HG02970 (cell line): ENCODE measurements around the gene CCDC85A.

Experiments used
- ATAC-seq: cut with Tn5 transposase; IDR thresholded peaks from one replicate; pipeline ENCODE4 v1.9.1; 2021; ENCODE audit warnings: mild to moderate bottlenecking, moderate library complexity, moderate number of reproducible peaks; ENCODE audit not compliant: unreplicated experiment, low FRiP score

Gene CCDC85A

DNA sequence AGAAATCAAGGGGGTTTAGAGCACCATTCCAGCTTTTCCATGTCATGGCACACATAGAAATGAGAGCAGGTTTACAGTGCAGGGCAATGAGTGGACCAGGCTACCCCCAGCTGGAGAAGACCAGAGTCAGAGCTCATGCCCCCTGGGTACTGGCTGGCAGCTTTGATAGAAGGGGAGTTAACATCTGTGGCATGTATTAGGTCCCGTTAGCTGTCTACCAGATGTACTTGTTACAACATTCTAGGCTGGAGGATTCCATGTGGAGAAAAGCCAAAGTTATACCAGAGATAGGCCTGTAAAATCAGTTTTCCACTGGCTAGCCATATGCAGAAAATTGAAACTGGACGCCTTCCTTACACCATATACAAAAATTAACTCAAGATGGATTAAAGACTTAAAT lies 109.2 kb downstream of the CCDC85A start:
- no peak for ATAC-seq

DNA sequence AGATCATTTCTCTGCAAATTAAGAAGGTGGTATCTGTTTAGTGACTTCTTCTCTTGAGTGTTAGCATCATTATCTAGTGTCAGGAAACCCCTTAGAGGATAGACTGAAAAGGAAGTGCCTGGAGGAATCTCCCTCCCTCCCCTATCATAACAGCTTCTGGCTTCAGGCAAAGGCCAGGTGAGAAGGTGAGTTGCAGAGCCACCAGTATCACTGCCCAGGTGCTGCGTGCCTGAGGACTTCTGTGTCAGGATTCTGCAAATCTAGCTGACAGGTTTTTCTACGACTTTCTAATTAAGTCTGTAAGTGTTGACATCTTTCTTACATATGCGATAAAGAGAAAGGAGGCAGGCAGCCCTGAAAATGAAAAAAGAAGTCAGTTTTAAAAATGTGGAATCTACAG lies 111.9 kb downstream of the CCDC85A start:
- no peak for ATAC-seq

- no peak for ATAC-seq
Measured at GRCh38 chr2:56297671-56298070, 113.9 kb downstream of the CCDC85A start.

DNA sequence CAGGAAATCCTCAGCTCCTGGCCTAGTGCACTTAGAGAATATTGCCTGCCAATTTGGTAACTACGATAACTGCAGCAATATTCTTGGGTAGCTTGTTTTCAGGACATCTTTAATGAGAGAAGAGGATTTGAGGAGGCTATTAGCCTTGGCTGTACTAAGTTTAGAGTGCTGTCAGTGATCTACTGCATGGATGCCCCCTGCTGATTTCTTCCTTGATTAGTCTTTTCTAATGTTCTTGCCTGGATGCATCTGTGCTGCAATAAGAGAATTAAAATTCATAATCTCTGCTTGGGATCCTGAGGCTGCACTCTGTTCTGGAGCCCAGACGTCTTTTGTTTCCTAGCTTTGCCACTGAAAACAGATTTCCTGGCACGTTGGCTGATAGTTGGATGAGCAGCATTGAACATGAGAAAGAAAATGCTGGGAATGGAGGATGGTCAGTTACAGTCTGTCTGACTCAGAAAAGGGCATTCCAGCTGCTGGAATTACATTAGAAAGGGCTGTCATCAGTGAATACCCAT lies 115.4 kb downstream of the CCDC85A start:
- ATAC-seq: no peak

- no peak for ATAC-seq
Measured at GRCh38 chr2:56309626-56310170, 125.9 kb downstream of the CCDC85A start.

DNA sequence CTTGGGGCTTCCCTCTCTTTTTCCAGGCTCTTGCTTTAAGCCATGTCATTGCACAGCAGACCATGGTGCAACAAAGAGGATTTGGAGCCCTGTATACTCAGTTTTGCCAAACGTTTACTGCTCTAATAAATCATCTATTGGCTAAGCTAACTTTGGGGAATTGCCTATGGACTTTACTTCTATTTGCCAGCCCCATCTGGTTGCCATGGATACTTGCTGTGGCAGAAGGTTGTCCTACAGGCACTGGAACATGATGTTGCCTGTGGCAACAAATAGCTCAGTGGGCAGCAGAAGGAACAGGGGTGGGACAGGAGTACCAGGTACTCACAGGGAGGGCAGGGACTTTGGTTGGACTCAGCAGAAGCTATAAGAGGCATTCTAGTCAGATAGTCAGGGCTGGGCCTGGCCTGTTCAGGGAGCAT lies 129.7 kb downstream of the CCDC85A start:
- no peak for ATAC-seq

- ATAC-seq: no peak
Measured at GRCh38 chr2:56314371-56314770, 130.6 kb downstream of the CCDC85A start.

DNA sequence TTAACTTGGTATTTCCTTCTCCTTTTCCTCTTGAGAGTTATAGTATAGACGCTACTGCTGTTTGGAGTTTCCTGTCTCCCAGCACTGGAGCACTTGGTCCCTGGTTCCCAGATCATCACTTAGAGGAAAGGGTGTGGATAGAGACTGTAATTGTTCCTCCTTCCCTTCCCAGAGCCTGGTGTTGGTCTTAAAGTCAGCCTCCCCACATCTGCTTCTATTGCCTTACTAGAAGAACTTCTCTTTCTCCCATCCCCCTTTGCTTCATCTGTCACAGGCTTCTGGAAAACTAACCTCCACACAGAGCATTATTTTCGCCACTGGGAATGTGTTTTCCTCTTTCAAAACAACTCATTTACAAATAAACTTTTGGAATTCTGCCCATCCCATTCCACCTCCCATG lies 131.0 kb downstream of the CCDC85A start:
- ATAC-seq: no peak

GRCh38 chr2:56315376-56315775 lies 131.6 kb downstream of the CCDC85A start:
- no peak for ATAC-seq

DNA sequence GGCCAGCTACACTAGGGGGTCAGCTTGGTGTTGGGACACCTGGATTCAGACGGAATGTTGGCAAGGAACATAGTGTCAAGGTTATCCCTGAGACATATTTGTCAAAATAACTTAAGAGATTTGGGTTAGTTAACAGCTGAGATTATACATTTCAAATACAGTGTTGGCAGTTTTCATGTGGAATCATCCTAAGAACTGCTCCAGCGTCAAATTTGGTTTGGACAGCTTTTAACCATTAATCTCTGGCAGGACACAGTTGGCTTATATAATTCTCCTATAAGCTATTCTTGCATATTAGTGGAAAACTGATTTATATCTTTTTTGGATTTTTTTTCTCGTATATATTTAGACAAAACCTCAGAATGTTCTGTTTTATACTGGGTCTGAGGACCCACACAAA lies 132.2 kb downstream of the CCDC85A start:
- ATAC-seq: no peak

- no peak for ATAC-seq
Measured at GRCh38 chr2:56318147-56318546, 134.4 kb downstream of the CCDC85A start.

DNA sequence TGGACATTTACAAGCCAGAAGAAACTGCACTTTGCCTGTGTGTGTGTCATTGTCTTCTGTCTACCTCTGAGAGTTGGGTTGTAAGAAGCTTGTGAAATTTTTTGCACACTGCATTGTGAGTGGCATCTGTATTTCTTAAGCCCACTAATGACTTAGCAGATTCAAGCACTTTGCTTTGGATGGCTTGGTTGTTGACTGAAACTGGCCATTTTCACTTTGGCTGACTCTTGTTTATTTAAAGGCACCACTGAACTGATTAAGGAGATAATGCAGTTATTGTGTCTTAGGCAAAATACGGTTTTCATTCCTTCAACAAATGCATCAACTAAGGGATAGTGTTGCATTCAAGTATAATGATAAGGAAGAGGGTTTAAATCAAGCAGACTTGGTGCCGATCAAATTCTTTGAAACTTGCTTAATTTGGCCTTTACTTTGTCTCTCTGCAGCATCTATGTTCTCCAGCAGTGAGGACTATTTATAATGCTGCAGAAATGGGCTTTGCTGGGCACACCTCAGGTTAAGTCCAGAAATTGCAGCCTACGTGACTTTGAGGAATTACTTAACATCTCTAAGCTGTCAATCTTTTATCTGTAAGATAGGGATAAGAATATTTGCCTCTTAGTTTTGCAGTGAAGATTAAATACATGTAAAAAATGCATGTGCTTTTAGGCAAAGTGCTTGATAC lies 142.0 kb downstream of the CCDC85A start:
- no peak for ATAC-seq

GRCh38 chr2:56326346-56326741 lies 142.6 kb downstream of the CCDC85A start:
- ATAC-seq: no peak

GRCh38 chr2:56331810-56332209 lies 148.0 kb downstream of the CCDC85A start:
- ATAC-seq: no peak

- ATAC-seq: no peak
Measured at GRCh38 chr2:56333812-56334485, 150.2 kb downstream of the CCDC85A start.

GRCh38 chr2:56334622-56335021 lies 150.8 kb downstream of the CCDC85A start:
- no peak for ATAC-seq

GRCh38 chr2:56335101-56335500 lies 151.3 kb downstream of the CCDC85A start:
- ATAC-seq: no peak

GRCh38 chr2:56337342-56337741 lies 153.6 kb downstream of the CCDC85A start:
- ATAC-seq: no peak

GRCh38 chr2:56338232-56338631 lies 154.4 kb downstream of the CCDC85A start:
- ATAC-seq: no peak

DNA sequence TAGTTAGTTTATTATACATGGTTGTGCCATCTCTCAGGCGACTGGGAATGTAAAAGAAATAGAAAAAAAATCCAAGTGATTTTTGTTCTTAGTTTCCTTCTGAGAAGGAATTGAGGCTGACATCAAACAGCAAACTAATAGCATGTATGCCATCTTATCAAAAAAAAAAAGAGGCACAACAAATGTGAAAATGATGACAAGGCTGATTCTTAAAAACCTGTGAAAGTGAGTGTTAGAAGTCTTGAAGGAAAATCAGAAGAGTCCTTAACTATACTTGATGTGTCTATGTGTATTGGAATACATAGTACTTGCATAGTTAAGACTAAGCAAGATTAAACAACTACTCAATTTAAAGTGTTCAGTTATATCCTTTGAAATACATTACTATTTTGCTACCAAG lies 161.0 kb downstream of the CCDC85A start:
- ATAC-seq: no peak

DNA sequence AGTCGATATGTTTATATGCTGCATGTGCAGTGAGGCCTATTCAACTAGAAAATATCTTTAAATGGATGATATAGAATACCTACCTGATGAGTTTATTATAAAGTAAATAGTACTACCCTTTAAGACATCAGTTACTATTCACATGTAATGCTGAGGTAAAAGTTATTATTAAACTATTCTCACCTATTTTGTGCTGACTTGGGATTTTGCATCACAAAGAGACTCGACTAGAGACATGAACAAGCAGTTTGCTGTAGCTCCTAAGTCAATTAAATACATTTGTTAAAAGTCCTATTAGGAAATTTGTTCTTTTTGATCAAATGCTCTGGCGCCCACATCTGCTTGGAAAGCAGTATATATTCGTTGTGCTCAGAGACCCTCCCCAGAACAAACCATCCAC lies 164.1 kb downstream of the CCDC85A start:
- no peak for ATAC-seq
